Measurements from ENCODE around the gene ALG11.
"Not testable (repeated sequence)": the region's sequence is repeated elsewhere in the genome, so short reads cannot be mapped to it uniquely, and the experiment has no call there.

Gene ALG11

DNA sequence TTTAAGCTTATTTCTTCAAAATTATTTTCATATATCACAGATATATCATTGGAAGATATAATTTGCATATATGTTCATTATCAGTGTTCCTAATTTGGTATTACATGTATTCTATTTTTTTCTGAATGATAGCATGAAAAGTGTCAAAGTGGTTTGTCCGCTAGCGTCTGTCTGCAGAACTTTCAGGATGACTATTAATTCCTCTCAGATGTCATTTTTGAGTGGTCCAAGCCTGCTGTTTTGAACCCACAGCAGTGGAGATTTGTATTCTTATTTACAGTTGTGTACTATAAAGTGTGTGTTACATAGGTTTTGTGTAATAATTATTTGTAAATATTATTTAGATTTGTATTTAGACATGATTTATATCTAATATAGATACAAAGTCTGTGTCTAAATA, 20.8 kb downstream of the ALG11 start:
- DNase-seq = no peak

DNA sequence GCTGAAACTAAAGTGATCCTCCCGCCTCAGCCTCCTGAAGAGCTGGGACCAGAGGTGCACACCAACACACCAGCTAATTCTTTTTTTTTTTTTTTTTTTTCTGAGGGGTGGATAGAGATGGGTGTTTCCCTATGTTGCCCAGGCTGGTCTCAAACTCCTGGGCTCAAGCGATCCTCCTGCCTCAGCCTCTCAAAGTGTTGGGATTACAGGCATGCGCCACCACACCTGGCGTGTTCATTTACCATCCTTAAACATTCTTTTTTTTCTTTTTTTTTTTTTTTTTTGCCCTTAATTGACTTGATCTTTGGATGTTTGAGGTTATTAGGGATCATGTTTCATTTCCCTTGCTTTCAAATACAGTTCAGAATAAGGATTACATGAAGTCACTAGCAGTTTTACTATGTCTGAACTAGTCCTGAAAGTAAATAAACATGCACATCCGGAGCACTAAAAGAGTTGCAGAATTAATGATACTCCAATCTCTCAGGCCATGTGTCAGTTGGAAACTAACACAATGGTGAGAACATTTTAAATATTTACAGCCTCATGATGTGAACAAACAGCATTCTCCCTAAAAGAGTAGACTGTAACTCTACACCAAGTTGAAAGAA, 22.5 kb downstream of the ALG11 start:
- DNase-seq = no peak

DNA sequence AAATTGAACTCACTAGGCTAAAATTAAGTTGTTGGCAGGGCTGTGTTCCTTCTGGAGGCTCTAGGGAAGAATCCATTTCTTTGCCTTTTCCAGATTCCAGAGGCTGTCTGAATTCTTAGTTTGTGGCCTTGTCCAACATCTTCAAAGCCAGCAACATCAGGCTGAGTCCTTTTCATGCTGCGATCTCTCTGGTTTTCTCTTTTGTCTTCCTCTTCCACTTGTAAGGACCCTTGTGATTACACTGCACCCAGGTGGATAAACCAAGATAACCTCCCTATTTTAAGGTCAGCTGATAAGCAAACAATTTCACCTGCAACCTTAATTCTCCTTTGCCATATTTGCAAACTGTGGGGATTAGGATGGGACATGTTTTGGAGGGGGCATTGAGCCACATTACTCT, 23.8 kb downstream of the ALG11 start:
- DNase-seq = no peak

- no peak for DNase-seq
These were observed 31.5 kb downstream of the ALG11 start for GRCh38 chr13:52043675-52044074.

- DNase-seq = no peak
These were observed 35.3 kb downstream of the ALG11 start for GRCh38 chr13:52047463-52047862.

GRCh38 chr13:52048516-52048915, 36.3 kb downstream of the ALG11 start:
- DNase-seq = no peak

DNA sequence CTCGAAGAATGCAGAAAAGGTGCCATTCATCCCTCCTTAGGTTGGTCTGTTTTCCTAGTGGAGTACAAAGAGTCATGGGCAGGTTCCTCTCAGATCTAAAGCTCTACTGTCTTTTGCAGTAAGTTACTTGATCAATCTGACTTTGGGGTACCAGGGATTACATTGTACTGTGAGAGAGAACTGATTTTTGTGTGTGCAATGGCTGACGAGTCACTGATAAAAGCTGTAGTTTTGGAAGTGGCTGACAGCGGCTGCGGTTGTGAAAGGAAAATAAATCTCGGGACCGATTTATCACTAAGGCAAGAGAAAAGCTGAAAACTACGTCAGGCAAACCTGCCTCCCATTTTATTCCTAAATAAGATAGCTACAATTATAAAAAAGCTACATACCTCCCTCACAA, 39.2 kb downstream of the ALG11 start:
- DNase-seq = no peak

- no peak for DNase-seq
These were observed 41.3 kb downstream of the ALG11 start for GRCh38 chr13:52053460-52053859.

GRCh38 chr13:52061064-52061463, 48.9 kb downstream of the ALG11 start:
- DNase-seq = not testable (repeated sequence)

DNA sequence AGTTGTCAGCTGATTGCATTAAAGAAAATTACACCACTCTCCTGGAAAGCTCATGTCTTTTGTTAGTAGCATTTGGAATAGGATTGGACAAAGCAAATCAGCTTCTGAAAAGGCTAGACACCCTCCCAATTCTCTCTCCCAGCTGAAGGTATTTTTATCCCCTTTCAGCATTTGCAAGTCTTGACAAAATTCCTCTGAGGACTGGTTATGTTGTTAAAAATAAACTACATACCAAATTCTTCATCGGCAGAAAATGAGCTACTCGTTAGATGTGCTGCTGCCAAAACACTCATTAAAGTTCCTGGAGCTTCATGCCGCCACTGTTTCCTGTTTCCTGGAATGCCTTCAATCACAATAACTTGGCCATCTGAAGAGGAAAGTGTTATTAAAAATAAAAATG, 49.4 kb downstream of the ALG11 start:
- no peak for DNase-seq

- no peak for DNase-seq
These were observed 55.0 kb downstream of the ALG11 start for GRCh38 chr13:52067237-52067636.

GRCh38 chr13:52070929-52071523, 58.8 kb downstream of the ALG11 start:
- DNase-seq = no peak

Data from NCI-H1048 (cell line).